Measurements from ENCODE around the gene ZNF423.

ZNF423 gene

GRCh38 chr16:49848530-49848929 is 7.4 kb downstream of the ZNF423 start:
- DNase-seq = no peak

- DNase-seq = no peak
These were observed 9.1 kb downstream of the ZNF423 start for GRCh38 chr16:49846800-49847199.

GRCh38 chr16:49844359-49844758 is 11.6 kb downstream of the ZNF423 start:
- no peak for DNase-seq

- DNase-seq = no peak
These were observed 12.2 kb downstream of the ZNF423 start for GRCh38 chr16:49843758-49844157.

GRCh38 chr16:49842972-49843371 is 12.9 kb downstream of the ZNF423 start:
- no peak for DNase-seq

GRCh38 chr16:49839017-49839825 is 16.7 kb downstream of the ZNF423 start:
- DNase-seq = peak in 1 of 2 experiments; percentile 35

GRCh38 chr16:49838441-49839016 is 17.4 kb downstream of the ZNF423 start:
- no peak for DNase-seq

- DNase-seq = no peak
These were observed 18.1 kb downstream of the ZNF423 start for GRCh38 chr16:49837688-49838410.

GRCh38 chr16:49836668-49837067 is 19.2 kb downstream of the ZNF423 start:
- DNase-seq = no peak

GRCh38 chr16:49836218-49836617 is 19.7 kb downstream of the ZNF423 start:
- DNase-seq = no peak

GRCh38 chr16:49835161-49835777 is 20.6 kb downstream of the ZNF423 start:
- DNase-seq = no peak

- no peak for DNase-seq
These were observed 21.3 kb downstream of the ZNF423 start for GRCh38 chr16:49834531-49835151.

- DNase-seq = no peak
These were observed 21.9 kb downstream of the ZNF423 start for GRCh38 chr16:49833796-49834530.

- peak in 1 of 2 experiments; percentile 13 for DNase-seq
These were observed 22.8 kb downstream of the ZNF423 start for GRCh38 chr16:49833085-49833484.

- DNase-seq = no peak
These were observed 23.7 kb downstream of the ZNF423 start for GRCh38 chr16:49832177-49832576.

GRCh38 chr16:49830873-49831272 is 25.0 kb downstream of the ZNF423 start:
- no peak for DNase-seq

- no peak for DNase-seq
These were observed 27.2 kb downstream of the ZNF423 start for GRCh38 chr16:49828533-49829267.

- no peak for DNase-seq
These were observed 28.0 kb downstream of the ZNF423 start for GRCh38 chr16:49827805-49828438.

- DNase-seq = no peak
These were observed 29.4 kb downstream of the ZNF423 start for GRCh38 chr16:49826515-49826914.

GRCh38 chr16:49825041-49825440 is 30.9 kb downstream of the ZNF423 start:
- DNase-seq = no peak

GRCh38 chr16:49824593-49824992 is 31.3 kb downstream of the ZNF423 start:
- DNase-seq = no peak

All from NCI-H526 (cell line).